ENCODE data around the gene TMEM140.

DNA sequence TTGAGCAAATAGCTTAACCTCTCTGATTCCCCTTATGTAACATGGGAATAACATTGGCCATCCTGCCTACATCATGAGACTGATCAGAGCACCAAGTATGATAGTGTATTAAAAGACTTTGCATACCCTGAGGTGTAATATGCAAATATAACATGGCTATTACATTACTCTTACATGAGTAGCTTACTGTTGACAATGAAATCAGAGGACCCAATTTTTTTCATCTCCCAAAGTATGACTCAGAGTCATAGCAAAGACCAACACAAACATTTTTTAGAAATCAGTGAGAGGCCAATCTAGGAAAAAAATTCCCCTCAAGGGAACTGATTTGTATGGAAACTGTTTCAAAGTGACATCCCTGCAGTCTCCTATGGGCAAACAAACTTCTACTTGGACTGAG lies 47.0 kb upstream of the TMEM140 start:
- TF ChIP-seq, protein P1, sequence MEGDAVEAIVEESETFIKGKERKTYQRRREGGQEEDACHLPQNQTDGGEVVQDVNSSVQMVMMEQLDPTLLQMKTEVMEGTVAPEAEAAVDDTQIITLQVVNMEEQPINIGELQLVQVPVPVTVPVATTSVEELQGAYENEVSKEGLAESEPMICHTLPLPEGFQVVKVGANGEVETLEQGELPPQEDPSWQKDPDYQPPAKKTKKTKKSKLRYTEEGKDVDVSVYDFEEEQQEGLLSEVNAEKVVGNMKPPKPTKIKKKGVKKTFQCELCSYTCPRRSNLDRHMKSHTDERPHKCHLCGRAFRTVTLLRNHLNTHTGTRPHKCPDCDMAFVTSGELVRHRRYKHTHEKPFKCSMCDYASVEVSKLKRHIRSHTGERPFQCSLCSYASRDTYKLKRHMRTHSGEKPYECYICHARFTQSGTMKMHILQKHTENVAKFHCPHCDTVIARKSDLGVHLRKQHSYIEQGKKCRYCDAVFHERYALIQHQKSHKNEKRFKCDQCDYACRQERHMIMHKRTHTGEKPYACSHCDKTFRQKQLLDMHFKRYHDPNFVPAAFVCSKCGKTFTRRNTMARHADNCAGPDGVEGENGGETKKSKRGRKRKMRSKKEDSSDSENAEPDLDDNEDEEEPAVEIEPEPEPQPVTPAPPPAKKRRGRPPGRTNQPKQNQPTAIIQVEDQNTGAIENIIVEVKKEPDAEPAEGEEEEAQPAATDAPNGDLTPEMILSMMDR (IDR thresholded peaks at IDR 0.05; ENCODE audit: insufficient read depth, low read depth, low read length), result no peak
- no peak for TF ChIP-seq EZH2 (IDR thresholded peaks at IDR 0.05; ENCODE audit: insufficient read depth, low read length)

Measured in astrocyte (in vitro differentiated cells and primary cell).